Kidney tubule cell (primary cell): ENCODE data around the gene PAGR1.
"Not testable (repeated sequence)": the region's sequence is repeated elsewhere in the genome, so short reads cannot be mapped to it uniquely, and the experiment has no call there.

Experiments used
- DNase-seq: peaks from one replicate; pipeline ENCODE4 v3.0.0-alpha.2; 2018; ENCODE audit warnings: low spot score

Gene PAGR1

GRCh38 chr16:29815793-29816693 is at the start of gene PAGR1:
PAGR1 (plus strand) TSS chr16:29816152; CDS start chr16:29816526, 374 bp downstream.
- peak; percentile 99 for DNase-seq

GRCh38 chr16:29766571-29766970 is 49.4 kb upstream of the PAGR1 start:
- DNase-seq = no peak

GRCh38 chr16:29767062-29767461 is 48.9 kb upstream of the PAGR1 start:
- no peak for DNase-seq

- DNase-seq = no peak
These were observed 46.4 kb upstream of the PAGR1 start for GRCh38 chr16:29769507-29769906.

- DNase-seq = no peak
These were observed 45.6 kb upstream of the PAGR1 start for GRCh38 chr16:29770250-29770929.

- DNase-seq = not testable (repeated sequence)
These were observed 43.6 kb upstream of the PAGR1 start for GRCh38 chr16:29772330-29772729.

- no peak for DNase-seq
These were observed 41.2 kb upstream of the PAGR1 start for GRCh38 chr16:29774730-29775129.

- DNase-seq = no peak
These were observed 40.1 kb upstream of the PAGR1 start for GRCh38 chr16:29775742-29776408.

GRCh38 chr16:29777576-29778350 is 38.2 kb upstream of the PAGR1 start, which contains the start of gene ZG16:
ZG16 (plus strand) TSS chr16:29778256; CDS start chr16:29779267, 1,011 bp downstream.
- DNase-seq = no peak

- DNase-seq = peak; percentile 42
These were observed 36.5 kb upstream of the PAGR1 start for GRCh38 chr16:29779474-29779873.

GRCh38 chr16:29783094-29783953 is 32.6 kb upstream of the PAGR1 start:
- not testable (repeated sequence) for DNase-seq

GRCh38 chr16:29784157-29784556 is 31.8 kb upstream of the PAGR1 start:
- peak; percentile 54 for DNase-seq

GRCh38 chr16:29784901-29785500 is 31.0 kb upstream of the PAGR1 start:
- peak; percentile 71 for DNase-seq

- not testable (repeated sequence) for DNase-seq
These were observed 28.8 kb upstream of the PAGR1 start for GRCh38 chr16:29787155-29787554.

GRCh38 chr16:29789775-29790182 is 26.2 kb upstream of the PAGR1 start:
- peak; percentile 63 for DNase-seq

- peak; percentile 99 for DNase-seq
These were observed 25.6 kb upstream of the PAGR1 start, which contains the start of gene KIF22 for GRCh38 chr16:29790183-29790948. KIF22 (plus strand) TSS chr16:29790751; CDS start chr16:29790760, 9 bp downstream.

GRCh38 chr16:29790949-29791844 is 24.8 kb upstream of the PAGR1 start:
- no peak for DNase-seq
